ENCODE results near the gene ITPRID1. TPM values are rescaled to one million over a fixed set of nuclear protein-coding genes. Genes with fewer than 3 reads are reported as not detected.
A peak's percentile ranks its signal among the peaks of the same experiment; 100 is the strongest.

The ITPRID1 gene
- total and polyA plus RNA-seq, 10 of the 15 experiments (the other 5 are each of a cell fraction or from before 2014, with no cell fraction given) = 0.06 TPM; not detected in 9

- no peak for TF ChIP-seq NR2C2 (IDR thresholded peaks at IDR 0.05; ENCODE audit: borderline replicate concordance, control insufficient read depth, insufficient read length, low read depth)
- TF ChIP-seq POLR2AphosphoS2 (IDR thresholded peaks at IDR 0.05; ENCODE audit: low read depth, low read length) = no peak
- peak; percentile 47; the same call in 1 of the 2 replicates for TF ChIP-seq BACH1 (IDR thresholded peaks at IDR 0.05; ENCODE audit: borderline replicate concordance)
- TF ChIP-seq HDAC2 (IDR thresholded peaks at IDR 0.05) = no peak
- TF ChIP-seq ZSCAN29 (IDR thresholded peaks at IDR 0.05) = no peak
- TF ChIP-seq ELK1 (IDR thresholded peaks at IDR 0.05; ENCODE audit: low read depth, low read length) = no peak
- TF ChIP-seq SMARCA5 (IDR thresholded peaks at IDR 0.05) = no peak
- TF ChIP-seq, protein P1, sequence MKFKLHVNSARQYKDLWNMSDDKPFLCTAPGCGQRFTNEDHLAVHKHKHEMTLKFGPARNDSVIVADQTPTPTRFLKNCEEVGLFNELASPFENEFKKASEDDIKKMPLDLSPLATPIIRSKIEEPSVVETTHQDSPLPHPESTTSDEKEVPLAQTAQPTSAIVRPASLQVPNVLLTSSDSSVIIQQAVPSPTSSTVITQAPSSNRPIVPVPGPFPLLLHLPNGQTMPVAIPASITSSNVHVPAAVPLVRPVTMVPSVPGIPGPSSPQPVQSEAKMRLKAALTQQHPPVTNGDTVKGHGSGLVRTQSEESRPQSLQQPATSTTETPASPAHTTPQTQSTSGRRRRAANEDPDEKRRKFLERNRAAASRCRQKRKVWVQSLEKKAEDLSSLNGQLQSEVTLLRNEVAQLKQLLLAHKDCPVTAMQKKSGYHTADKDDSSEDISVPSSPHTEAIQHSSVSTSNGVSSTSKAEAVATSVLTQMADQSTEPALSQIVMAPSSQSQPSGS (IDR thresholded peaks at IDR 0.05; ENCODE audit: low read length) = no peak
- no peak for TF ChIP-seq ETV6 (conservative IDR thresholded peaks at IDR 0.05 in 1 of 2, IDR thresholded peaks at IDR 0.05 in 1 of 2; ENCODE audit: borderline replicate concordance in 1 of 2, low read depth in 1 of 2)
- TF ChIP-seq SMAD5 (IDR thresholded peaks at IDR 0.05; ENCODE audit: low read depth) = no peak
- TF ChIP-seq, protein P2, sequence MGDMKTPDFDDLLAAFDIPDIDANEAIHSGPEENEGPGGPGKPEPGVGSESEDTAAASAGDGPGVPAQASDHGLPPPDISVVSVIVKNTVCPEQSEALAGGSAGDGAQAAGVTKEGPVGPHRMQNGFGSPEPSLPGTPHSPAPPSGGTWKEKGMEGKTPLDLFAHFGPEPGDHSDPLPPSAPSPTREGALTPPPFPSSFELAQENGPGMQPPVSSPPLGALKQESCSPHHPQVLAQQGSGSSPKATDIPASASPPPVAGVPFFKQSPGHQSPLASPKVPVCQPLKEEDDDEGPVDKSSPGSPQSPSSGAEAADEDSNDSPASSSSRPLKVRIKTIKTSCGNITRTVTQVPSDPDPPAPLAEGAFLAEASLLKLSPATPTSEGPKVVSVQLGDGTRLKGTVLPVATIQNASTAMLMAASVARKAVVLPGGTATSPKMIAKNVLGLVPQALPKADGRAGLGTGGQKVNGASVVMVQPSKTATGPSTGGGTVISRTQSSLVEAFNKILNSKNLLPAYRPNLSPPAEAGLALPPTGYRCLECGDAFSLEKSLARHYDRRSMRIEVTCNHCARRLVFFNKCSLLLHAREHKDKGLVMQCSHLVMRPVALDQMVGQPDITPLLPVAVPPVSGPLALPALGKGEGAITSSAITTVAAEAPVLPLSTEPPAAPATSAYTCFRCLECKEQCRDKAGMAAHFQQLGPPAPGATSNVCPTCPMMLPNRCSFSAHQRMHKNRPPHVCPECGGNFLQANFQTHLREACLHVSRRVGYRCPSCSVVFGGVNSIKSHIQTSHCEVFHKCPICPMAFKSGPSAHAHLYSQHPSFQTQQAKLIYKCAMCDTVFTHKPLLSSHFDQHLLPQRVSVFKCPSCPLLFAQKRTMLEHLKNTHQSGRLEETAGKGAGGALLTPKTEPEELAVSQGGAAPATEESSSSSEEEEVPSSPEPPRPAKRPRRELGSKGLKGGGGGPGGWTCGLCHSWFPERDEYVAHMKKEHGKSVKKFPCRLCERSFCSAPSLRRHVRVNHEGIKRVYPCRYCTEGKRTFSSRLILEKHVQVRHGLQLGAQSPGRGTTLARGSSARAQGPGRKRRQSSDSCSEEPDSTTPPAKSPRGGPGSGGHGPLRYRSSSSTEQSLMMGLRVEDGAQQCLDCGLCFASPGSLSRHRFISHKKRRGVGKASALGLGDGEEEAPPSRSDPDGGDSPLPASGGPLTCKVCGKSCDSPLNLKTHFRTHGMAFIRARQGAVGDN (IDR thresholded peaks at IDR 0.05) = no peak
- no peak; the same call in 1 of the 2 replicates for TF ChIP-seq RUNX3 (IDR thresholded peaks at IDR 0.05; ENCODE audit: low read length)
- TF ChIP-seq CBFB (IDR thresholded peaks at IDR 0.05; ENCODE audit: low read depth) = no peak
- no peak for TF ChIP-seq TCF7 (IDR thresholded peaks at IDR 0.05; ENCODE audit: borderline replicate concordance)
- TF ChIP-seq FOS (IDR thresholded peaks at IDR 0.05; ENCODE audit: borderline replicate concordance, extremely low read depth, insufficient read length) = no peak
- TF ChIP-seq MXI1 (IDR thresholded peaks at IDR 0.05; ENCODE audit: low read depth, low read length) = no peak
- TF ChIP-seq SRF (IDR thresholded peaks at IDR 0.05; ENCODE audit: low read depth in 2 of 2, low read length in 2 of 2) = no peak
- TF ChIP-seq PML (IDR thresholded peaks at IDR 0.05; ENCODE audit: low read length) = no peak
- TF ChIP-seq WRNIP1 (IDR thresholded peaks at IDR 0.05; ENCODE audit: borderline replicate concordance, low read depth, low read length) = no peak
- TF ChIP-seq PAX5 (IDR thresholded peaks at IDR 0.05; ENCODE audit: borderline replicate concordance, low read depth, low read length) = no peak
- TF ChIP-seq HDGF (IDR thresholded peaks at IDR 0.05) = no peak
- TF ChIP-seq SMAD1 (IDR thresholded peaks at IDR 0.05; ENCODE audit: low read depth, partially characterized antibody) = no peak
- TF ChIP-seq CREB1 (IDR thresholded peaks at IDR 0.05; ENCODE audit: low read depth) = no peak
- no peak for TF ChIP-seq NRF1 (conservative IDR thresholded peaks at IDR 0.05; ENCODE audit: low read depth, low read length)
- TF ChIP-seq, protein P3, sequence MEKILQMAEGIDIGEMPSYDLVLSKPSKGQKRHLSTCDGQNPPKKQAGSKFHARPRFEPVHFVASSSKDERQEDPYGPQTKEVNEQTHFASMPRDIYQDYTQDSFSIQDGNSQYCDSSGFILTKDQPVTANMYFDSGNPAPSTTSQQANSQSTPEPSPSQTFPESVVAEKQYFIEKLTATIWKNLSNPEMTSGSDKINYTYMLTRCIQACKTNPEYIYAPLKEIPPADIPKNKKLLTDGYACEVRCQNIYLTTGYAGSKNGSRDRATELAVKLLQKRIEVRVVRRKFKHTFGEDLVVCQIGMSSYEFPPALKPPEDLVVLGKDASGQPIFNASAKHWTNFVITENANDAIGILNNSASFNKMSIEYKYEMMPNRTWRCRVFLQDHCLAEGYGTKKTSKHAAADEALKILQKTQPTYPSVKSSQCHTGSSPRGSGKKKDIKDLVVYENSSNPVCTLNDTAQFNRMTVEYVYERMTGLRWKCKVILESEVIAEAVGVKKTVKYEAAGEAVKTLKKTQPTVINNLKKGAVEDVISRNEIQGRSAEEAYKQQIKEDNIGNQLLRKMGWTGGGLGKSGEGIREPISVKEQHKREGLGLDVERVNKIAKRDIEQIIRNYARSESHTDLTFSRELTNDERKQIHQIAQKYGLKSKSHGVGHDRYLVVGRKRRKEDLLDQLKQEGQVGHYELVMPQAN (conservative IDR thresholded peaks at IDR 0.05) = no peak
- TF ChIP-seq SIX5 (IDR thresholded peaks at IDR 0.05; ENCODE audit: low read depth, low read length, severe bottlenecking) = no peak
Measured at GRCh38 chr7:31688372-31688771, 174.5 kb downstream of the ITPRID1 start (continued).
